OCI-LY3 (cell line): ENCODE measurements around the gene BRF1.

ENCODE experiments used
- H2AFZ ChIP-seq: fragments of 200-600, 300-600 bp; shearing (Covaris generic); 2 replicates; pipeline ENCODE4 v1.6.0; 2014; ENCODE audit warnings: antibody characterized with exemption, low read depth, low read length
- H3K27ac ChIP-seq: fragments of 200-600, 300-600 bp; sonication (generic); 2 replicates; pipeline ENCODE4 v1.5.1; 2014; ENCODE audit warnings: mild to moderate bottlenecking, low read length, moderate library complexity, mixed read lengths
- H3K27me3 ChIP-seq: fragments of 200-600, 300-600 bp; sonication (generic); 2 replicates; pipeline ENCODE4 v1.6.1; 2014; ENCODE audit warnings: low read depth, low read length, mixed read lengths
- H3K36me3 ChIP-seq: fragments of 200-600, 300-600 bp; sonication (generic); replicated peaks from 2 replicates; pipeline ENCODE3; 2014; ENCODE audit warnings: low read depth, low read length, mixed read lengths
- H3K4me1 ChIP-seq: fragments of 300-600, 200-600 bp; sonication (generic); 2 replicates; pipeline ENCODE4 v1.6.1; 2014; ENCODE audit warnings: low read length, mixed read lengths
- H3K4me2 ChIP-seq: fragments of 200-600, 300-600 bp; sonication (generic); 2 replicates; pipeline ENCODE4 v1.6.1; 2014; ENCODE audit warnings: low read length, mixed read lengths
- H3K4me3 ChIP-seq: fragments of 300-600, 200-600 bp; sonication (generic); 2 replicates; pipeline ENCODE4 v1.5.1; 2014; ENCODE audit warnings: antibody characterized with exemption, mild to moderate bottlenecking, low read length, moderate library complexity
- H3K79me2 ChIP-seq: fragments of 300-600, 200-600 bp; shearing (Covaris generic); 2 replicates; pipeline ENCODE4 v1.6.1; 2014; ENCODE audit warnings: mild to moderate bottlenecking, low read length, mixed read lengths
- H3K9ac ChIP-seq: fragments of 300-600, 200-600 bp; shearing (Covaris generic); 2 replicates; pipeline ENCODE4 v1.6.0; 2014; ENCODE audit warnings: mild to moderate bottlenecking, low read length, moderate library complexity
- H3K9me3 ChIP-seq: fragments of 200-600, 300-600 bp; shearing (Covaris generic); 2 replicates; pipeline ENCODE4 v1.6.1; 2014; ENCODE audit warnings: low read length, mixed read lengths; ENCODE audit not compliant: insufficient read depth
- H4K20me1 ChIP-seq: fragments of 200-600, 300-600 bp; sonication (generic); 2 replicates; pipeline ENCODE4 v1.6.1; 2016; ENCODE audit warnings: low read length, mixed read lengths; ENCODE audit not compliant: insufficient read depth
- CTCF ChIP-seq: fragments of 200-600, 300-600 bp; sonication (generic); IDR thresholded peaks from 2 replicates; pipeline ENCODE4 v1.5.1; 2014; ENCODE audit warnings: antibody characterized with exemption, low read length, low read depth
- EZH2phosphoT487 ChIP-seq: fragments of 200-600 bp; shearing (Covaris generic); IDR thresholded peaks from 2 replicates; pipeline ENCODE4 v1.6.1; 2018; ENCODE audit warnings: antibody characterized with exemption, mixed run types, low read depth

Gene BRF1

DNA sequence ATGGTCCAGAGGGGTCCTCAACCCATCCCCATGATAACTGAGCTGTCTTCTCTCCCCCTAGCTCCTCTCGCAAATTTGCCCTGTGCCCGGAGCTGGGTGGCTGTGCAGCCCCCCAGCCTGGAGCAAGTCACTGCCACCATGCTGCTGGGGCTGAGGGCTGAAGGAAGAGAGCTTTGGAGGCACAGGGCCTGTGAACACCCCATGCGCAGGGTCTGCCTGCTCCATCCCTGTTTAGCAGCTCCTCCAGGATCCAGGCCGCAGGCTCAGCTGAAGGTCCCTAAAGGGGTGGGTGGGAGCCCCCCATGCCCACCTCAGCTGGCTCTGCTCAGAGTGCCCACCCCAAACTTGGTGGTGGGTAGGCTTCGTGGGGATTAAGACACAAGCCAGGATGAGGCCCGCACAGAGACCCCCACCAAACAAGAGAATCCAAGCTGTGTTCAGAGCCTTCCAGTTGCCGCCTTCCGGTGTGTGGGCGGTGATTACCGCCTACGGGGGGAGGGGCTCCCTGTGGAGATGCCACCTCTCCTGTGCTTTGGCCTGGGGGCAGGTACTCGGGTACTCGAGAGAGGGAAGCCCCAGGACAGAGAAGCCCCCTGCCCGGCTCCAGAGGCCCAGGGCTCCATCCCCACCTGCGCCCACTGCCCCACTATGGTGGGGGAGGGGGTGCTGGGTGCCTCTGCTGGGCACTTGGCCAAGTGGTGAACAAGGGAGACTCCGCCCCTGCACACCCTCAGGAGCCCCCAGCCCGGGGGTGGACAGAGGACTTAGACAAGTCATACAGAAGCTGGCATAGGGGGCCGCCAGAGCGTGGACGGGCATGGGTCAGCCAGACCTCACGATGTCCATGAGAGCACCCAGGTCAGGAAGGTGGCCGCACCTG, 130.8 kb downstream of the BRF1 start:
- Histone ChIP-seq H3K36me3 (no peaks in the 10 kb centered on the region), H3K27ac (no peak overlapping the region), H4K20me1 (no peaks in the 10 kb centered on the region), H3K4me3 (no peak overlapping the region), H3K9ac (no peak overlapping the region), H3K27me3 (peaks cover 9% of the 10 kb centered on the region), H2AFZ (no peak overlapping the region), H3K9me3 (no peaks in the 10 kb centered on the region), H3K79me2 (no peaks in the 10 kb centered on the region), H3K4me2 (no peak overlapping the region), H3K4me1 (peaks cover 6% of the 10 kb centered on the region; the same call in 1 of the 2 replicates)
- TF ChIP-seq EZH2phosphoT487 (no peak), CTCF (no peak)

GRCh38 chr14:105168979-105169507, 131.8 kb downstream of the BRF1 start:
- Histone ChIP-seq H3K36me3 (no peaks in the 10 kb centered on the region), H3K4me1 (no peaks in the 10 kb centered on the region), H3K9ac (no peak overlapping the region), H2AFZ (no peak overlapping the region), H3K27me3 (peaks cover 9% of the 10 kb centered on the region), H3K4me3 (no peak overlapping the region), H4K20me1 (no peaks in the 10 kb centered on the region), H3K27ac (no peak overlapping the region), H3K4me2 (no peak overlapping the region), H3K79me2 (no peaks in the 10 kb centered on the region), H3K9me3 (no peaks in the 10 kb centered on the region)
- TF ChIP-seq CTCF (peak; percentile 24), EZH2phosphoT487 (no peak)

DNA sequence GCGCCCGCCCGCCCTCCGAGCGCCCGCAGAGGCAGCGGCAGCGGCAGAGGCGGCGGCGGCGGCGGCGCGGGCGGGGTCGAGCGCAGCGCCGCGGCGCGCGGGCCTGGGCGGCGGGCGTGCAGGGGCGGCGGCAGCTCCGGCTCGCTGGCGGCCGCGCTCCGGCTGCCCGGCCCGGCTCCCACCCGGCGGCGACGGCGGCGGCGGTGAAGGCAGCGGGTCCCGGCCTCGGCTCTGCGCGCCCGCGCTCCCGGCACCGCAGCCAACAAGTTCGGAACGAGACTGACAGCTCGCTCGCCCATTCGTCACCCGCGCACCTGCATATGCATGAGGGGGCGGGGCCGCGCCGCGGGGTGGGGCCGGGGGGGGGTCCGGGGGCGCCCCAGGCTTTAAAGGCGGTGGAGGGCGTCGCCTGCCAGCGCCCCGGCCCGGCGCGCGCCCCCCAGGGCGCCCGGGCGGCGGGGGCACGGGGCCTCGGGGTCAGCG, 132.3 kb downstream of the BRF1 start, which contains the start of gene JAG2:
Gene JAG2, minus strand, starts transcription at position 281 of the 483 bp plus-strand sequence. CDS start 356 bp downstream, outside the sequence.
- Histone ChIP-seq H3K4me2 (no peak within 1 kb of the TSS), H3K4me3 (no peak within 1 kb of the TSS)

More for the DNA sequence above, 132.3 kb downstream of the BRF1 start, which contains the start of gene JAG2:
- no peak for TF ChIP-seq CTCF
- TF ChIP-seq EZH2phosphoT487: no peak
- no peak within 1 kb of the TSS for H2AFZ ChIP-seq
- no peaks in the 10 kb centered on the region for H3K36me3 ChIP-seq
- H4K20me1 ChIP-seq: no peaks in the 10 kb centered on the region
- no peaks in the 10 kb centered on the region for H3K4me1 ChIP-seq
- H3K79me2 ChIP-seq: no peaks in the 10 kb centered on the region
- no peak within 1 kb of the TSS for H3K27ac ChIP-seq
- no peaks in the 10 kb centered on the region for H3K9me3 ChIP-seq
- H3K27me3 ChIP-seq: peaks cover 9% of the 10 kb centered on the region
- no peak within 1 kb of the TSS for H3K9ac ChIP-seq
